Measurements from ENCODE around the gene IQCF6. TPM values are rescaled to one million over a fixed set of nuclear protein-coding genes. Genes with fewer than 3 reads are reported as not detected.

IQCF6 gene
- total and polyA plus RNA-seq, 2 experiments from 2014 or later = not detected

- no peak for TF ChIP-seq REST (IDR thresholded peaks at IDR 0.05; ENCODE audit: unreplicated experiment)
- no peak for TF ChIP-seq ZNF114 (CRISPR knock-in tag; IDR thresholded peaks at IDR 0.05)
Observed at GRCh38 chr3:51750878-51751277, 28.2 kb downstream of the IQCF6 start (continued).

GRCh38 chr3:51748327-51748726 lies 30.7 kb downstream of the IQCF6 start:
- Histone ChIP-seq H3K79me2 (replicated peaks; ENCODE audit: insufficient read depth) (no peaks in the 10 kb centered on the region), H3K27ac (ENCODE audit: low read depth) (no peak overlapping the region), H4K20me1 (replicated peaks; ENCODE audit: insufficient read depth) (no peaks in the 10 kb centered on the region), H3K4me2 (no peak overlapping the region), H3K9me2 (ENCODE audit: insufficient read depth) (no peaks in the 10 kb centered on the region), H3K4me1 (ENCODE audit: insufficient read depth) (peaks cover 16% of the 10 kb centered on the region; the same call in 1 of the 2 replicates), H3K36me3 (ENCODE audit: insufficient read depth) (0 out of 2 replicates have a peak, but pooled peaks cover 3% of the 10 kb centered on the region), H3F3A (replicated peaks; ENCODE audit: low read depth) (no peaks in the 10 kb centered on the region), H3K4me3 (no peak overlapping the region), H2AFZ (no peak overlapping the region), H3K27me3 (ENCODE audit: insufficient read depth) (no peaks in the 10 kb centered on the region)
- Mint-ChIP-seq H3K4me1 (peaks cover 12% of the 10 kb centered on the region), H3K9me3 (peaks cover 42% of the 10 kb centered on the region), H3K36me3 (ENCODE audit: low read depth) (peaks cover 13% of the 10 kb centered on the region), H3K27ac (no peak overlapping the region), H3K4me3 (no peak overlapping the region), H3K27me3 (ENCODE audit: insufficient read depth, low read depth, poor library complexity) (no peaks in the 10 kb centered on the region)
- DNase-seq (ENCODE audit: low spot score) (peak; percentile 17), ATAC-seq (no peak)
- TF ChIP-seq CREB1 (CRISPR knock-in tag; IDR thresholded peaks at IDR 0.05; ENCODE audit: low read depth) (no peak), JUNB (IDR thresholded peaks at IDR 0.05; ENCODE audit: unreplicated experiment) (no peak), EZH2phosphoT487 (IDR thresholded peaks at IDR 0.05; ENCODE audit: unreplicated experiment) (no peak), STAT1 (IDR thresholded peaks at IDR 0.05; ENCODE audit: unreplicated experiment) (no peak), CTCF (conservative IDR thresholded peaks at IDR 0.05; ENCODE audit: low read depth in 2 of 2) (no peak), ZNF462 (CRISPR knock-in tag; IDR thresholded peaks at IDR 0.05) (no peak), ZNF331 (CRISPR knock-in tag; IDR thresholded peaks at IDR 0.05; ENCODE audit: low read depth) (no peak), NANOG (IDR thresholded peaks at IDR 0.05; ENCODE audit: borderline replicate concordance) (no peak), EZH2 (IDR thresholded peaks at IDR 0.05; ENCODE audit: low read depth, unreplicated experiment) (no peak)
